Measurements from ENCODE around the gene DCST2.

DCST2 gene

GRCh38 chr1:154970631-154971340 is 62.8 kb downstream of the DCST2 start, which contains the start of gene SHC1:
TSS of gene SHC1 (minus strand) at chr1:154970747. CDS start at chr1:154970526, 221 bp downstream.
- DNase-seq (ENCODE audit: extremely low read depth, low read depth): peak; percentile 84
- no peak for TF ChIP-seq CTCF (IDR thresholded peaks at IDR 0.05; ENCODE audit: low read depth, low read length, missing control alignments)
- peak within 1 kb of the TSS; percentile 72 for H3K4me3 ChIP-seq (replicated peaks; ENCODE audit: low read depth, low read length)

GRCh38 chr1:154969860-154970452 is 63.6 kb downstream of the DCST2 start:
- H3K4me3 ChIP-seq (replicated peaks; ENCODE audit: low read depth, low read length): peak overlapping the region; percentile 72
- DNase-seq (ENCODE audit: extremely low read depth, low read depth): no peak
- no peak for TF ChIP-seq CTCF (IDR thresholded peaks at IDR 0.05; ENCODE audit: low read depth, low read length, missing control alignments)

- no peak for DNase-seq (ENCODE audit: extremely low read depth, low read depth)
- TF ChIP-seq CTCF (IDR thresholded peaks at IDR 0.05; ENCODE audit: low read depth, low read length, missing control alignments): no peak
- peak overlapping the region; percentile 72 for H3K4me3 ChIP-seq (replicated peaks; ENCODE audit: low read depth, low read length)
Observed at GRCh38 chr1:154969246-154969645, 64.3 kb downstream of the DCST2 start.

- H3K4me3 ChIP-seq (replicated peaks; ENCODE audit: low read depth, low read length): peak overlapping the region; percentile 72
- DNase-seq (ENCODE audit: extremely low read depth, low read depth): no peak
- TF ChIP-seq CTCF (IDR thresholded peaks at IDR 0.05; ENCODE audit: low read depth, low read length, missing control alignments): no peak
Observed at GRCh38 chr1:154968731-154969130, 64.8 kb downstream of the DCST2 start.
